PC-3 (cell line): ENCODE measurements around the gene LIN7B.

Experiments used
- CTCF ChIP-seq: fragments of 300-600 bp; sonication (generic); conservative IDR thresholded peaks from 2 replicates; pipeline ENCODE4 v1.5.1; 2017; ENCODE audit warnings: antibody characterized with exemption, low read depth, mild to moderate bottlenecking, low read length
- EZH2 ChIP-seq: fragments of 300-600 bp; sonication (generic); IDR thresholded peaks from one replicate; pipeline ENCODE4 v1.6.1; 2017; ENCODE audit warnings: antibody characterized with exemption, mild to moderate bottlenecking, low read length; ENCODE audit not compliant: unreplicated experiment

GRCh38 chr19:49155820-49156346 is 41.7 kb downstream of the LIN7B start:
- TF ChIP-seq EZH2 (no peak), CTCF (no peak)
